Stimulated activated CD8-positive, alpha-beta memory T cell treated with anti-CD3 and anti-CD28 coated beads, Interleukin-15, amount 100 ng/mL, for 24 hours (primary cell): ENCODE results near the gene RAB4B.
"Not testable (repeated sequence)": the region's sequence is repeated elsewhere in the genome, so short reads cannot be mapped to it uniquely, and the experiment has no call there.

Experiments
- DNase-seq: peaks from one replicate; pipeline ENCODE4 v3.0.0-alpha.2; 2020; ENCODE audit warnings: low read depth

RAB4B gene

DNA sequence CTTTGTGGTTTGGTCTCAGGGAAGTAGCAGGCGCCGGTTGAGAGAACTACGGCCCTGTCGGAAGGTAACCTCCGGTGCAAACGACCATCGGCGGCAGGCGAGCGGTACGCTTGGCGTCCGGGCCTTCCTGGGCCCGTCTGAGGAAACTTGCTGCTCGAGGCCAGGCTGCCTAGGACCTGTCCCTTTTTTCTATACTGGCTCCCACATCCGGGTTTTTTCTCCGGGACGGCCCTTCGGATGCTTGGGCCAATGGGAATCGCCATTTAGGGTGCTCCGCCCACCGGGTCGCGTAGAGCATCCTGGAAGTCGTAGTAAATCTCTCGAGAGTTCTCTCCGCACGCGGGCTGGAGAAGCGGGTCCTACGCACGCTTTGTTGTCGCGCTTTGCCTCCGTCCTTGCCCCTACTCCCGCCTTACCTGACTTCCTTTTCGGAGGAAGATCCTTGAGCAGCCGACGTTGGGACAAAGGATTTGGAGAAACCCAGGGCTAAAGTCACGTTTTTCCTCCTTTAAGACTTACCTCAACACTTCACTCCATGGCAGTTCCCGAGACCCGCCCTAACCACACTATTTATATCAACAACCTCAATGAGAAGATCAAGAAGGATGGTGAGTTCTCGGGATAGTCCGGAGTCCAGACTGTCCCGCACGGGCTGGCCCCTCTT, 27.0 kb upstream of the RAB4B start, which contains the start of gene SNRPA:
SNRPA (plus strand) TSS at position 330 of the 664 bp plus-strand sequence; CDS start at position 536, 206 bp downstream.
- DNase-seq, result peak; percentile 85

DNA sequence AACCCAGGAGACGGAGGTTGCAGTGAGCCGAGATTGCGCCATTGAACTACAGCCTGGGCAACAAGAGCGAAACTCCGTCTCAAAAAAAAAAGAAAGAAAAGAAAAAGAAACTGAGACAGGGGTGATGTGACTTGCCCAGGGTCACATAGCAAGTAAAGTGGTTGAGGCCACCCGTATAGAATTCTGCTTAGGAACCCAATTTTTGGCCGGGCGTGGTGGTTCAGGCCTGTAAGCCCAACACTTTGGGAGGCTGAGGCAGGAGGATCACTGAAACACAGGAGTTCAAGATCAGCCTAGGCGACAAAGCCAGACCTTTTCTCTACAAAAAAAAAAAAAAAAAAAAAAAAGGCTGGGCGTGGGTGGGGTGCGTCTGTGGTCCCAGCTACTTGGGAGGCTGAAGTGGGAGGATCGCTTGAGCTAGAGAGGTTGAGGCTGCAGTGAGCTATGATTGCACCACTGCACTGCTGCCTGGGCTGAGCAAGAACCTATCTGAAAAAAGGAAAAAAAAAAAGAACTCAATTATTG, 25.7 kb upstream of the RAB4B start:
- no peak for DNase-seq

DNA sequence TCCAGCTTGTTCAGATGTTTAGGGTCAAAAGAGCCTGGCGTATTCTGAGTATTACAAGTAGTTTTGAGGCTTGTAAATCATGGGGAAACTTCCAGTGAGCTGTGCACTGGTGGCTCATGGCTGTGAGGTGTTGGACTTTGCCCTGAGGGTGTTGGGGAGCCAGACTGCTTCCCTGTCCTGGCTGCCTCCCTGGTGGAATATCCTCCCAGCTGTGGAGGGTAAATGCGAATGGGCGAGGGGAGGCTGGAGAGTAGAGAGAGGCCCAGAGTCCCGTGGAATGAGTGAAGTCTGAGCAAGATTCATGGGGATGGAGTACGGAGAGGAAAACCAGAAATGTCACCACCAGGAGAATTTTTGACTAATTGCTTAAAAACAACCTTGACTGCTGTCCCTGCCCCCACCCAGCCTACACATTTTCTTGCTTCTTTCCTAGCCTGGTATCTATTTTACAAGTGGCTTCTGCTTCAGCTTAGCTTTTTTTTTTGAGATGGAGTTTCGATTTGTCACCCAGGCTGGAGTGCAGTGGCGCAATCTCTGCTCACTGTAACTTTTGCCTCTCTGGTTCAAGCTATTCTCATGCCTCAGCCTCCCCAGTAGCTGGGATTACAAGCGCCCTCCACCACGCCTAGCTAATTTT, 23.3 kb upstream of the RAB4B start:
- DNase-seq, result no peak

DNA sequence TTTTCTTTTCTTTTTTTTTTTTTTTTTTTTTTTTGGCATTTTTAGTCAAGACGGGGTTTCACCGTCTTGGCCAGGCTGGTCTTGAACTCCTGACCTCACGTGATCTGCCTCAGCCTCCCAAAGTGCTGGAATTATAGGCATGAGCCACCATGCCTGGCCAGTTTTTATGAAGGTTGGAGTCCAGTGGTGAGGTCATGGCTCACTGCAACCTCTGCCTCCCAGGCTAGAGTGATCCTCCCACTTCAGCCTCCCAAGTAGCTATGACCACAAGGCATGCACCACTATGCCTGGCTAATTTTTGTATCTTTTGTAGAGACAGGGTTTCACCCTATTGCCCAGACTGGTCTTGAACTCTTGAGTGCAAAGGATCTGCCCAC, 22.8 kb upstream of the RAB4B start:
- DNase-seq, result no peak

DNA sequence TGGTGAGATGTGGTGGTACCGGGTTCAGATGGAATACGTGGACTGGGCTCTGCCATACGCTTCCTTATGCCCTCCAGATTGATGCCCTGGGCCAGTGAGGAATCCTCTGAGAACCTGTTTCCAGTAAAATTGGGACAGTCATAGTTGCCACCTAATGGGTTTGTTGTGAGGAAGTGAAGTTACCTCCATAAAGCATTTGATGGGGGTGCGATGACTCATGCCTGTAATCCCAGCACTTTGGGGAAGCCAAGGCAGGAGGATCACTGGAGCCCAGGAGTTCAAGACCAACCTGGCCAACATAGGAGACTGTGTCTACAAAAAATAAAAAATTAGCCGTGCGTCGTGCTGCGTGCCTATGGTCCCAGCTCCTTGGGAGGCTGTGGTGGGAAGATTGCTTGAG, 22.3 kb upstream of the RAB4B start:
- no peak for DNase-seq

DNA sequence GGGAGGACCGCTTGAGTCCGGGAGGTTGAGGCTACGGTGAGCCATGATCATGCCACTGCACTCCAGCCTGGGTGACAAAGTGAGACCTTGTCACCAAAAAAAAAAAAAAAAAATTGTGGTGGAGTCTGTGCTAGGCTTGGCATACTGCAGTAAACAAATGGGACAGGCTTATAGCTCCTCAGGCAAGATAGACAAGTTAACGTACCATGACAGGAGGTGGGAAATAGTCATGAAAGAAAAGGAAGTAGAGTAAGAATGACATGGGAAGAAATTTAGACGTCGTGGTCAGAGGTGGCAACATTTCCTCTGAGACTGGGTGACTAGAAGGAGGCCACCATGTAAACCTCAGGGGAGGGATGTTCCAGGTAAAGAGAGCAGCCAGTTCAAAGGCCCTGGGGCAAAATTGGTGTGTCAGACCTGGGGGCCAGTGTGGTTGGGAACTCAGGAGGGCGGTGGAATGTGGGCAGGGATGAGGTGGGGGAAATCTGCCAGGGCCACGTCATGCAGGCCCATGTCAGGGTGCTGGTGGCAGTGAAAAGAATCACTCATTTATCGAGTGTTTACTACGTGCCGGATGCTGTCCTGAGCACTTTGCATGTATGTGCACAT, 21.4 kb upstream of the RAB4B start:
- no peak for DNase-seq

DNA sequence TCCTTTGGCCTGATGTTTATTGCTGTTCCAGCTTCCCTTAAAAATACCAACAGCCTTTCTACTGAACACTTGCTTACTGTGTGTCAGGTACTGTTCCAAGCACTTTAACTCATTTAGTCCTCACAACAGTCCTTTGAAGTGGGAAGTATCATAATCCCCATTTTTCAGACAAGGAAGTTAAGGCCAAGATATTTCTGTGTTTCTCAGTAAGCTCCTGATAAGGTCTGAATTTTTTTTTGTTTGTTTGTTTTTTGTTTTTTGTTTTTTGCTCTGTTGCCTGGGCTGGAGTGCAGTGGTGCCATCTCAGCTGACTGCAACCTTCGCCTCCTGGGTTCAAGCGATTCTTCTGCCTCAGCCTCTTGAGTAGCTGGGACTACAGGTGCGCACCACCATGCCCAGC, 19.6 kb upstream of the RAB4B start:
- no peak for DNase-seq

DNA sequence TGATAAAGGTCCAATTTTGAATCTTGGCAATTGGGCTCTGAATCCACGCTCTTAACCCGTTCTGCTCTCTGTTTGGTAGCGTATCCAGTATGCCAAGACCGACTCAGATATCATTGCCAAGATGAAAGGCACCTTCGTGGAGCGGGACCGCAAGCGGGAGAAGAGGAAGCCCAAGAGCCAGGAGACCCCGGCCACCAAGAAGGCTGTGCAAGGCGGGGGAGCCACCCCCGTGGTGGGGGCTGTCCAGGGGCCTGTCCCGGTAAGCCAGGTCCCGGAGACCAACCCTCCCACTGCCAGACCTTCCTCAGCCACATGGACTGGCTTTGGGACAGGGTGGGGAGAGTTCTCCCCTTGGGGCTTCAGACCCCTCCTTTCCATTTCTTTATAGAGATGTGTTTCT, 18.7 kb upstream of the RAB4B start:
- no peak for DNase-seq

DNA sequence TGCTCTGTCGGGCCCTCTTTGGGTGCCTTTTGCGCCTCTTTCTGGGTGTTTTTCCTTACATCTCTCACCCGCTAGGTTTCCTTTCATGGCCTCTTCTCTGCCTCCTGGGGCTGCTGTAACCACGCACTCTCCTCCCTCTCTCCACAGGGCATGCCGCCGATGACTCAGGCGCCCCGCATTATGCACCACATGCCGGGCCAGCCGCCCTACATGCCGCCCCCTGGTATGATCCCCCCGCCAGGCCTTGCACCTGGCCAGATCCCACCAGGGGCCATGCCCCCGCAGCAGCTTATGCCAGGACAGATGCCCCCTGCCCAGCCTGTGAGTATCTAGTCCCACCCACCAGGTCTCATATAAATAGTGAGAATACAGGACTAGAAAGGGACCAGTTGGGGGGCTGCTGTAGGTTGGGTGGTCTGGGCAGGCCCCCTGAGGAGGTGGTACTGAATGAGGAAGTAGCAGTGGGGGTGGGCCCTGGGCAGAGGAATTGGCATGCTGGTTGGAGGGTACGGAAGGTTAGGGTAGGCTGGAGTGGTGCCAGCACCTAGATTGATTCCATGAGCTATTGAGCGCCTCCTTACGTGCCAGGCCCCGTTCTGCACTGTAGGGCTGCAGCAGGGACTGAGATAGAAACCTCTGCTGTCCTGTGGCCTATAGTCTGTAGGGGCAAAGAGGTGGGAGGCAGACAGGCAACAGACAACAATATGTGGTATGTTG, 15.1 kb upstream of the RAB4B start:
- DNase-seq, result no peak

DNA sequence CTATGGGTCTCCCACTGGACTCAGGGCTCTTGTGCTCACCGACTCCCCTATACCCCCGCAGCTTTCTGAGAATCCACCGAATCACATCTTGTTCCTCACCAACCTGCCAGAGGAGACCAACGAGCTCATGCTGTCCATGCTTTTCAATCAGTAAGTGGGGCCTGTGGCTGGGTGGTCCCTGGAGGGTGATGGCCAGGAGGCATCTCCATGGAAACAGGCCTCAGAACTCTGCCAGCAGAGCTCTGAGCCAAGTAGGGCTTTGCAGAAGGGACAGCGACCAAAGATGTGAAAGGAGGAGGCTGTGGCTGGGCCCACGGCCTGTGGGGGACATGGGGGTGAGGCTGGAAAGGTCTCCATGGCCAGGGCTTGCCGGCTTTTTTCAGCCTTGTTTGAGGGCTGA, 14.5 kb upstream of the RAB4B start:
- DNase-seq, result no peak

DNA sequence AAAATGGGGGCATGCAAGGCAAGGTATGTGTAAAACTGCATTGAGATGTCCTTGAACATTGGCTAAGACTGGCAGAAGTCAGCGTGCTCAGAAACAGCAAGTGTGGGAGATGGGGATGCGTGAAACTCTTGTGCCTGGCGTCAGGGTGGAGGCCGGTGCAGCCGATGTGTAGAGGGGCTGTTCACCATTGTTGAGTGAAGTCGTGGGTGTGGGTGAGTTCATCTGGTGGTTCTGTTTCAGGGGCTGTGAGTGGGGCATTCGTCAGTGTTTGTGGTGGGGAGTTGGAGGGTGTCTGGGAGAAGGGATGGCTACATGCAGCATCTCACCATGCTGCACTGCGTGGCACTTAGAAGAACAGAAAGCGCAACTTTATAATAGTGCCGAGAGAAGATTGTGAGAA, 14.1 kb upstream of the RAB4B start:
- no peak for DNase-seq

DNA sequence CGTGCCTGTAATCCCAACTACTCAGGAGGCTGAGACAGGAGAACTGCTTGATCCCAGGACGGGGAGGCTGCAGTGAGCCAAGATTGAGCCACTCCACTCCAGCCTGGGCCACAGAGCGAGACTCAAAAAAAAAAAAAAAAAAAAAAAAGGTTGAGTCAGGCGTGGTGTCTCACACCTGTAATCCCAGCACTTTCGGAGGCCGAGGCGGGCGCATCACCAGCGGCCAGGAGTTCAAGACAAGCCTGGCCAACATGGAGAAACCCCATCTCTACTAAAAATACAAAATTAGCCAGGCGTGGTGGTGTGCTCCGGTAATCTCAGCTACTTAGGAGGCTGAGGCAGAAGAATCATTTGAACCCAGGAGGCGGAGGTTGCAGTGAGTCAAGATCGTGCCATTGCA, 11.7 kb upstream of the RAB4B start:
- not testable (repeated sequence) for DNase-seq

DNA sequence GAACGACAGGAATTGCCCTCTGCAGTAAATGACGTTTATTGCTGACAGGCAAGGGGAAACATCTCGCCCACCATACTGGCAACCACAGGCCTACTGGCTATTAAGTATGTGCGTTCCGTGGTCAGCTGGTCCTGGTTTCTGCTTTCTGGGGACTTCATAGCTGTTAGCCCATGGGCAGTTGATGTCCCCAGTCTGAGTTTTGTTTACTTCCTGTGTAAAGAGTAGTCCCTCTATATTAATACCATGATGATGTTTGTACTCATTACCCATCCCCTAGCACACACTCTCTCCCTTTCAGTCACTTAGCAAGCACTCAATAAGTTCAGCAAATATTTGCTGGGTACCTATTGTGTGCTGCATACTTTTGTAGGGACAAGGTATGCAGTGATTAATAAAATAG, 9.2 kb upstream of the RAB4B start:
- DNase-seq, result no peak

DNA sequence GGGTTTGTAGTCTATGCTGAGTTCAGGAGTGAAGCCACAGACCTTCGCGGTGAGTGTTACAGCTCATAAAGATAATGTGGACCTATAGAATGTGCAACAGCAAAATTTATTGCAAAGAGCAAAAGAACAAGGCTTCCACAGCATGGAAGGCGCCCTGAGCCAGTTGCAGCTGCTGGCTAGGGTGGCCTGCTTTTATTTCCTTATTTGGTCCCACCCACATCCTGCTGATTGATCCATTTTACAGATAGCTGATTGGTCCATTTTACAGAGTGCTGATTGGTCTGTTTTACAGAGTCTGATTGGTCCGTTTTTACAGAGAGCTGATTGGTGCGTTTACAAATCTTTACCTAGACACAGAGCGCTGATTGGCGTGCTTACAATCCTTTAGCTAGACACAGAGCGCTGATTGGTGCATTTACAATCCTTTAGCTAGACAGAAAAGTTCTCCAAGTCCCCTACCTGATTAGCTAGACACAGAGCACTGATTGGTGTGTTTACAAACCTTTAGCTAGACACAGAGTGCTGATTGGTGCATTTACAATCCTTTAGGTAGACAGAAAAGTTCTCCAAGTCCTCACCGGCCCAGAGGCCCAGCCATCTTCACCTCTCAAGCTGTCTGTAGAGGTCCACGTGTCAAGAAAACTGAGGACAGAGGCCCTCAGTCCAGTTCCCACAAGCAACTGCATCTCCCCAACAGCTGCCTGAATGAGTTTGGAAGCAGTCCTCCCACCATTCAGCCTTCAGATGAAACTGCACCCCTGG, 6.8 kb upstream of the RAB4B start:
- not testable (repeated sequence) for DNase-seq

DNA sequence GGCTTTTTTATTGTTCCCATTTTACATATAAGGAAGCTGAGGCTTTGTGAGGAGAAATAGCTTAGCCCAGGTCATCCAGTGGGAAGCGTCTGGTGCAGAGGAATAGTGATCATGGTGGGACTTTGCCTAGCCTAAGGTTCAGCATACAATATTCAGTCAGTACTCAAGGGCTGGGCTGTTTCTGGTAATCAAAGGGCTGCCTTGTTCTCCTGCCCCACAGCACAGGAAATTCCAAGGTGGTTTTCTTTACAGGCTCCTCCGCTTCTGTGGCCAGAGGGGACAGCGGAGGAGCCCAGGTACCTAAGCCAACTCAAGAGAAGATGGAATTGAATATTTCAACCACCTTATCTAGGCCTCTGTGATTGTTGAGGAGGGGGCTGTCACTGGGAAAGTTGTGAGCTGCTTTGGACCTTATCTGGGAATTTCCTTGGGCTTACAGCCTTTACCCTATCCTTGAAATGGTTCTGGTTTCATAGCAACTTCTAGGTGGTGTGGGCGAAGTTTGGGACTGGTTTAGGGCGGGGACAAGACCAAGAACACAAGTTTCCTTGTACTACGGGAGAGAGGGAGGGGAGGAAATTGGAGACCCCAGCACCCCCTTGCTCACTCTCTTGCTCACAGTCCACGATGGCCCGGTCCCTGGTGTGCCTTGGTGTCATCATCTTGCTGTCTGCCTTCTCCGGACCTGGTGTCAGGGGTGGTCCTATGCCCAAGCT, 3.0 kb upstream of the RAB4B start, which contains the start of gene MIA:
MIA (plus strand) TSS at position 606 of the 716 bp plus-strand sequence; CDS start at position 628, 22 bp downstream.
- no peak for DNase-seq

DNA sequence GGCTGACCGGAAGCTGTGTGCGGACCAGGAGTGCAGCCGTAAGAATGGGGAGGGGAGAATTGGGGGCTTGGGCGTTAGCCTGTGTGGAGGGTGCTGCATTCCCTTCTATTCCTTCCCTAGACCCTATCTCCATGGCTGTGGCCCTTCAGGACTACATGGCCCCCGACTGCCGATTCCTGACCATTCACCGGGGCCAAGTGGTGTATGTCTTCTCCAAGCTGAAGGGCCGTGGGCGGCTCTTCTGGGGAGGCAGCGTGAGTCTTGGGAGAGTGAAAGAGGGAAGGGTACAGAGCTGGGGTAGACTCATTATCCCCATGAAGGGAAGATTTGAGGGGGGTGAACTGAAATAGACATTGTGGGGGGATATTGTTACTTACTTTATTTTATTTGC, 2.4 kb upstream of the RAB4B start:
- DNase-seq, result no peak

DNA sequence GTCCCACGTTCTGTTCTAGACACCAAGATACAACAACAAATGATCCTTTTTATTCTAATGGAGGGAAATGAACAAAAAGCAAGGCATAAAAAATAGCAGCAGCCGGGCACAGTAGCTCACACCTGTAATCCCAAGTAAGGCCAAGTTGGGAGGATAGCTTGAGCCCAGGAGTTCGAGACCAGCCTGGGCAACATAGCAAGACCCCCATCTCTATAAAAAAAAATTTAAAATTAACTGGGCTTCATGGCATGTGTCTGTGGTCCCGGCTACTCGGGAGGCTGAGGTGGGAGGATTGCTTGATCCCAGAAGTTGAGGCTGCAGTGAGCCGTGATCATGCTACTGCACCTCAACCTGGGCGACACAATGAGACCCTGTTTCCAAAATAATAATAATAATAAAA, 1.7 kb upstream of the RAB4B start:
- no peak for DNase-seq

DNA sequence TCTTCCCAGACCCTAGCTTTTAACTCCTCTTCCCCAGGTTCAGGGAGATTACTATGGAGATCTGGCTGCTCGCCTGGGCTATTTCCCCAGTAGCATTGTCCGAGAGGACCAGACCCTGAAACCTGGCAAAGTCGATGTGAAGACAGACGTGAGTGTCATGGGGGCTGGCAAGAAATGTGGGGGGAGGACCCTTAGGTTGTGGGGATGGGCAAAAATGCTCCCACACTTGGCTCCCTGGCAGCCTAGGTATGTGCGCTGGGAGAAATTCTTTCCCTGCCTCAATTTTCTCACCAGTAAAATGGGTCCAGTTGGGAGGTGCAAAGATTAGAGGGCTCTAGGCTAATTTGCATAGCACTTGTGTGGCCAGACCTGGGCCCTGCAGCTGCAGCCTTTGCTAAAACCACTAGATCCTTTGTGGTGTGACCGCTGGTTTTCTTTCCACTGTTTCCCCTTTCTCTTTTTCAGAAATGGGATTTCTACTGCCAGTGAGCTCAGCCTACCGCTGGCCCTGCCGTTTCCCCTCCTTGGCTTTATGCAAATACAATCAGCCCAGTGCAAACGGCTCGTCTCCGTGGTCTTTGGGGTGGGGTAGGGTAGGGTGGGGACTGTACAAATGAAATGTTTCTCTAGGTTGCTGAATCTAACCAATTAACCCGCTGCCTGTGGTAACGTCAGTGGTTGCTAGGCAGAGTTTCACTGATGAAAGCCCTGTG, 959 bp upstream of the RAB4B start:
- DNase-seq, result peak; percentile 50

DNA sequence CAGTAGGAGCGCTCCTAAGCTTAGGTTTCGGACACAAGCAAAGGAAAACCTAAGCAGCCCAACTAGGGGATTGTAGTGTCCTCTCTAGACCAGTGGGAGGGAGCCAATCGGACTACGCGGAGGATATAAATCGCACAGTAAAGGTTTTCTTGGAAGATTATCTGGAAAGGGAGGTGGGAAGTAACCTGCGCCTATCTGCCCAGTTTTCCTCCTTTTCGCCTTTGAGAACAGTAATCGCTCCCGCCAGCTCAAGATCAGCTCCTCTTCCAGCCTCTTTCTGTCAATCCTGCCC, 456 bp upstream of the RAB4B start:
- no peak for DNase-seq

DNA sequence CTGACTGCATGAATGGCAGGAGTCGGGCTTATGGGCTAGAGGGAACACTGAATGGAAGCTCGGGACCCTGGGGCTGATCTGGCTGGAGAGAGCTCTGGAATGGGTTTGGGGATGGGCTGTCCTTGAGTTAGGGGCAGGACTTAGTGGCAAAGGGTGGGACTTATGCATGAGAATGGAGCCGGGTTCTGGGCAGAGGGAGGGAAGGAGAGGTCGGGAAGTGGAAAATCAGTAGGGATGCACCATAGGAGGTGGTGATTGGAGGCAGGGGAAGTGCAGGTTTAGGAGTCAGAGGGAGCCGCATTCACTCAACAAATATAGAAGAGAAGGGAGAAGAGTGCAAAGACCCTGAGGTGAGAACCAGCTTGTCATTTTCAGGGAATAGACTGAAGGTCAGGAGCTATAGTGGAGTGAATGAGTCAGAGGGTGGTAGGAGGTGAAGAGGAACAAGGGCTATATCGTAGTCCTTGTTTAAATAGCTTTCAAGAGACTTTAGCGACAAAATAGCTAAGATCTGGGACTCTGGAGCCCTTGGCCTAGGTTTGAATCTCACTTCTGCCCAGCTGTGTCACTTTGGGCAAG, 748 bp downstream of the RAB4B start:
- no peak for DNase-seq
